ENCODE measurements around the gene ZNF529. TPM values are rescaled to one million over a fixed set of nuclear protein-coding genes. Genes with fewer than 3 reads are reported as not detected.

ZNF529 gene
- total and polyA plus RNA-seq, 2 of the 13 experiments (the other 11 are each of a cell fraction or from before 2014, with no cell fraction given), result 9.3 to 10.6 TPM

DNA sequence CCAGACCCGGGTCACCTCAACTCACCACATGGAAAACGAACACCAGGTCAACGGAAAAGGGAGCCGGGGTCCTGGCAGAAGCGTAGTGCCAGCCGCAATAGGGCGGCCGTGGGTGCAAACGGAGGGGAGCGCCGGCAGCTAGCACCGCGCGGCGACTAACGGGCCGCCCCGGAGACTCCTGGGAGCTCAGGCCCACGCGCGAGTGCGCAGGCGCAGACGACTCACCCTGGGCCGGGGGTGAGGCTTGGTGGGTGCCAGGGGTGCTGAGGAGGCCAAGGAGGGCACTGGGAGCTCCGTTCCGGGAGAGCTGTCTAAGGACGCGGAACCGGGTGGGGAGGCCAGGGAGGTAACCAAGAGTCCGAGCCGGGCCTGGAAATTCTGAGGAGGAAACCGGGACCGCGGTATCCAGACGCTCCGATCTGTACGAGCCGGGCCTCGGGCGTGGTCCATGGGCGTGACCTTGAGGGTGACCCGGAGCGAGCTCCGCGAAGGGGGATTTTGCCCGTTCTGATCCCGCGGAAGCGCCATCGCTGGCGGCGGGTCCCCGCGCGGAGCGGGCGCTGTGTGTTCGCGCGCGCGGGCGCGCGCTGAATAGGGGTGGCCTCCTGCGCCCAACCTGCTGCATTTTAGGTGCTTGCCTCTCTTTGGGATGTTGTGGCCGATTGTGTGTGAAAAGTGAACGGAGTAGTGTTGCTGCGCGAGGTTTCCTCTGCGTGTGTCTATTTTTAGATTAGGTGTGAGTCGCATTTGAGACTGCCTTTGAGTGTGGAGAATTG lies 32.2 kb upstream of the ZNF529 start, which contains the start of gene ZNF382 (continued):
- TF ChIP-seq ZBTB4 (CRISPR knock-in tag; IDR thresholded peaks at IDR 0.05; ENCODE audit: borderline replicate concordance), result 0 out of 2 replicates have a peak, but pooled peaks have one; percentile 38
- 0 out of 2 replicates have a peak, but pooled peaks have one; percentile 36 for TF ChIP-seq ZNF552 (CRISPR knock-in tag; IDR thresholded peaks at IDR 0.05; ENCODE audit: borderline replicate concordance)
- 0 out of 2 replicates have a peak, but pooled peaks have one; percentile 10 for TF ChIP-seq ZNF841 (CRISPR knock-in tag; IDR thresholded peaks at IDR 0.05; ENCODE audit: borderline replicate concordance)
- no peak for TF ChIP-seq NONO (IDR thresholded peaks at IDR 0.05)
- peak; percentile 66; the same call in 1 of the 2 replicates for TF ChIP-seq NONO (CRISPR knock-in tag; conservative IDR thresholded peaks at IDR 0.05)
- TF ChIP-seq ZNF788 (CRISPR knock-in tag; IDR thresholded peaks at IDR 0.05; ENCODE audit: borderline replicate concordance), result peak; percentile 42; the same call in 1 of the 2 replicates
- 0 out of 2 replicates have a peak, but pooled peaks have one; percentile 35 for TF ChIP-seq HNRNPL (IDR thresholded peaks at IDR 0.05; ENCODE audit: low read depth, low read length)
- 0 out of 2 replicates have a peak, but pooled peaks have one; percentile 5 for TF ChIP-seq ZNF737 (CRISPR knock-in tag; IDR thresholded peaks at IDR 0.05; ENCODE audit: borderline replicate concordance)
- TF ChIP-seq ZNF567 (CRISPR knock-in tag; IDR thresholded peaks at IDR 0.05; ENCODE audit: borderline replicate concordance), result peak; percentile 14; the same call in 1 of the 2 replicates
- TF ChIP-seq ZNF772 (CRISPR knock-in tag; IDR thresholded peaks at IDR 0.05), result peak; percentile 52; the same call in 1 of the 2 replicates
- 0 out of 2 replicates have a peak, but pooled peaks have one; percentile 26 for TF ChIP-seq ZNF441 (CRISPR knock-in tag; IDR thresholded peaks at IDR 0.05; ENCODE audit: borderline replicate concordance)
- TF ChIP-seq, protein P1, sequence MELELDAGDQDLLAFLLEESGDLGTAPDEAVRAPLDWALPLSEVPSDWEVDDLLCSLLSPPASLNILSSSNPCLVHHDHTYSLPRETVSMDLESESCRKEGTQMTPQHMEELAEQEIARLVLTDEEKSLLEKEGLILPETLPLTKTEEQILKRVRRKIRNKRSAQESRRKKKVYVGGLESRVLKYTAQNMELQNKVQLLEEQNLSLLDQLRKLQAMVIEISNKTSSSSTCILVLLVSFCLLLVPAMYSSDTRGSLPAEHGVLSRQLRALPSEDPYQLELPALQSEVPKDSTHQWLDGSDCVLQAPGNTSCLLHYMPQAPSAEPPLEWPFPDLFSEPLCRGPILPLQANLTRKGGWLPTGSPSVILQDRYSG (CRISPR knock-in tag; IDR thresholded peaks at IDR 0.05), result no peak
- peak; percentile 54; the same call in 1 of the 2 replicates for TF ChIP-seq ZNF414 (CRISPR knock-in tag; IDR thresholded peaks at IDR 0.05)
- 0 out of 2 replicates have a peak, but pooled peaks have one; percentile 29 for TF ChIP-seq ZSCAN12 (CRISPR knock-in tag; IDR thresholded peaks at IDR 0.05)
- TF ChIP-seq ZNF274 (CRISPR knock-in tag; IDR thresholded peaks at IDR 0.05), result peak; percentile 73; the same call in 1 of the 2 replicates
- 0 out of 2 replicates have a peak, but pooled peaks have one; percentile 18 for TF ChIP-seq KLF6 (CRISPR knock-in tag; IDR thresholded peaks at IDR 0.05)
- peak; percentile 42; the same call in 1 of the 2 replicates for TF ChIP-seq YEATS2 (CRISPR knock-in tag; IDR thresholded peaks at IDR 0.05; ENCODE audit: borderline replicate concordance)
- peak; percentile 67 for TF ChIP-seq AGO2 (optimal IDR thresholded peaks at IDR 0.05; ENCODE audit: low read depth, low read length)
- TF ChIP-seq ZNF224 (CRISPR knock-in tag; IDR thresholded peaks at IDR 0.05), result peak; percentile 65; the same call in 1 of the 2 replicates
- 0 out of 2 replicates have a peak, but pooled peaks have one; percentile 58 for TF ChIP-seq CCDC6 (CRISPR knock-in tag; IDR thresholded peaks at IDR 0.05)
- TF ChIP-seq ARHGAP35 (CRISPR knock-in tag; IDR thresholded peaks at IDR 0.05; ENCODE audit: borderline replicate concordance), result peak; percentile 58; the same call in 1 of the 2 replicates
- TF ChIP-seq SPEN (CRISPR knock-in tag; IDR thresholded peaks at IDR 0.05; ENCODE audit: low read depth), result peak; percentile 56; the same call in 1 of the 2 replicates
- no peak for TF ChIP-seq ZBTB8A (CRISPR knock-in tag; IDR thresholded peaks at IDR 0.05; ENCODE audit: borderline replicate concordance, low read depth)

Data from HepG2 (cell line).